ENCODE results near the gene CDK3.
A peak's percentile ranks its signal among the peaks of the same experiment; 100 is the strongest.
"Not testable (repeated sequence)": the region's sequence is repeated elsewhere in the genome, so short reads cannot be mapped to it uniquely, and the experiment has no call there.

CDK3 gene

DNA sequence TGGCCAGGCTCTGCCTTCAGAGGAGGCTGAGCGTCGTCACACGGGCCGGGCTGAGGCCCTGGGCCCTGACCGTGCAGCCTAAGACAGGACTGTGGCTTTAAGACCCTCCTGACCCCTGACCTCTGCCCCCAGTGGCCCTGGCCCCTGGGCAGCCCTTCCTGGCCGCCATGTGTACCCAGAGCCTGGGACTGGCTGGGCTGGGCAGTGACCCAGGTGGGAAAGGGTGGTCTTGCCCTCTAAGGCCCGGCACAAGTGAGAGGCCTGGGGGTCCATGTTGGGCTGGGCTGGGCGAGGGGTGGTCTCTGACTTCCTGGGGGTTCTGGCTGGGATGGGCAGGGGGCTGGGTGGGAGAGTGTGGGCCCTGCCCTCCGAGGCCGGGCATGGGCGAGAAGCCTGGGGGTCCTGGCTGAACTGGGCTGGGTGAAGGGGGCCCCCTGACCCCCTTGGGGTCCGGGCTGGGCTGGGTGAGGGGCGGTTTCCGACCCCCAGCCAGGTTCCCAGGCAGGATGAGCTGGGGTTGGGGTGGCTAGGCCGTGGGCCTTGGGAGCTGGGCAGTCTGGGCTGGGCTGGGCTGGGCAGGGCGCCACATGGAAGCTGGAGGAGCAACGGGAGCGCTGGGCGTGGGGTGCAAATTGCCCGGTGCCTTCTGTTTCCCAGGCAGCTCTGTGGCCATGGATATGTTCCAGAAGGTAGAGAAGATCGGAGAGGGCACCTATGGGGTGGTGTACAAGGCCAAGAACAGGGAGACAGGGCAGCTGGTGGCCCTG is at the start of gene CDK3:
TSS of gene CDK3 (plus strand) at position 101 of the 767 bp plus-strand sequence. CDS start at position 672, 571 bp downstream.
- no peak for DNase-seq (ENCODE audit: low read depth)

DNA sequence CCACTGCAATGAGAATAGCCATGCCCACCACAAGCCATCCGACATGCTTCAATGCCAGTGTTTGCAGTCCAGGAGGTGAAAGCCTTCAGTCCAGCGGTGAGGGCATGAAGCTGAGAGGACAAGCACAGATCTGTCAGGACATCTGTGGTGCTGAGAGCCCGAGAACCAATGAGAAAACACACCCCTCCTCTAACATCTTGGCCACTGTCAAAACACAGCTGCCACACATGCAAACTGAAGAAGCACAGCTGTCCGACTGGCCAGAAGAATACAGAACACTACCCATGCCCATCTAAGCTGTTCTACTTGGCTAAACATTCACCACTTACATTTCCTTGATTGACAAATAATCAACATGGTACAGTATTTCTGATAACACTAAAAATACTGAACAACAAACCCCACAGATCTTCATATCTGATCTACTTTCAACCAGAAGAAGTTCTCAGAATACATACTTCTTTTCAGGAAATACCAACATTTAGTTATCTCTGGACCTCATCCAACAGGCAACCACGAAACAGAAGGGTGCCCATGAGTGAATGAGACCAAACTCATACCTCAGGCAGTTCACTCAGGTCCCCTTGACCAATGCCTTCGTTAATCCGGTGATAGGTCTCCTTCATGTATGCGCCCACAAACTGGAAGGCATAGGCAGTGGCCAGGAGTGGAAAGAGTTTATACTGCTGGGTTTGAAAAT is 49.6 kb upstream of the CDK3 start:
- DNase-seq (ENCODE audit: low read depth): no peak

DNA sequence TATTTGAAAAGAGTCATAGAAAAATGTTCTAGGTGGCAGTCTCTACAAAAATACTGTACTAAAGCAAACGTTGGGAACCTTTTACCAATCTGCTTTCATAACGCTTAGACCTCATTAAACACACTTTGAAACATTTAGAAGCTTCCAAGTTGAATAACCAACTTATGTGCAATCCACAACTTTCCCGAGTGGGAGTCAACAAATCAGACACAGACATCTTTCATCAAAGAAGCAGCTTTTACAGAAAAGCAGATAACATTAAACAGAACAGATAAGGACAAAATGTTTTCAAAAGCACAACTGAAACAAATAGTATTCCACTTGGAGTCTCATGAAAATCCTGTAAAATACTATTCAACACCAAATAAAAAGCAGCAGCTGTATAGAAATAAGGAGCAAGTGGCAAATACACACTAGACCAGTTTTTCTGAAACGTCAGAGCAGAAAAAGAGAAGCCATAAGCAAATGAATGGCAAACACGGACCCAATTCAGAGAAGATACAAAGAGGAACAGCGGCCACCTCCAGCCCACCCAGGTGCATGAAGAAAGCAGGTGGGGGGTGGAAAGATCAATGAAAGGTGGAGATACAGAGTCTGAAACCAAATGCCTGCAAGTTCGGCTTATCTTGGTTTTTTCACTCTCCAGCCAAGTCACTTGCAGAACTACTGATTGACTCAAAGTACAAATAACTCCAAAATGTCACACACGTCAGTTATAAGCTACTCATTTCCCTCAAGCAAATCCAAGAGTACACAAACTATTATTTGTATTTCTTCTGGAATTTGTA is 41.4 kb upstream of the CDK3 start:
- DNase-seq (ENCODE audit: low read depth): no peak

DNA sequence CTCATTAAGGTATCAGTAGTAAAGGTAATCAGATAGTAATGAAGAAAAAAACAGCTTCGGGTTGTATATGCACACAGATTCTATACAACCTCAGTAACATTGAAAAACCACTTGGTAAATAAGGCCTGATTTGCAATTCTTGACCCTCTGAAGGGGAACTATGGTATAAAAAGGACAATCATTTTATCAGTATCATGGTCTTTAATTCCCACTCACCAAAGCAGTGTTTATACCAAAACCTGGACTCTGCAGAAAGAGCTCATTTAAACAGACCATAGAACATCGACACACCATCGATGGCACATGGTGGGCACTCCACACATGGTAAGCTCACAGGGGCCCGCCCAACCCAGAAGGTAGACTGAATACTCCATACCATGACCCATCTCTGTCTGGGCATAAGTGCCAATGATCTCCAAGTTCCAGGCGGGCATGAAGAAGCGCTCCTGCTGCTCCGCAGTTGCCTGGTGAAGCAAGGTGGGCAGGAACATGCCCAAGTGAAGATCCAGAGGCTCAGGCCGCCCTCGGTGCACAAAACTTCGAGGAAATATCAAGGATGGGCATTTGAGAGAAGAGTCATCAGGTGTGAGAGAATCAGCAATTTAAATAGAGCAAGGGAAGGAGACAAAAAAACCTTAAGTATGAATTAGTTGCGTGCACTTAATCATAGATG is 40.7 kb upstream of the CDK3 start:
- DNase-seq (ENCODE audit: low read depth): no peak

DNA sequence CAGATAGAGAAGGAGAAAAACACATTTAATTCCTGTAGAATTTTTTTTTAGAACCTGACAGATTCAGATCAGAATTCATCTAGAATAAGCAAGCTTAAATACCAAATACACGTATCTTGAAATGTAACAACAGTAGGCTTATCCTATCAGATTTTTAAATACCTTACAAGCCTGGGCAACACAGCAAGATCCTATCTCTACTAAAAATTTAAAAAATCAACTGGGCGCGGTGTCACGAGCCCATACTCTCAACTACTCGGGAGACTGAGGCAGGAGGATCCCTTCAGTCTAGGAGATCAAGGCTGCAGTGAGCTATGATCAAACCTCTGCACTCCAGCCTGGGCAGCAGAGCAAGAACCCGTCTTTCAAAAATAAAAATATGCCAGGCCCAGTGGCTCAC is 35.2 kb upstream of the CDK3 start:
- no peak for DNase-seq (ENCODE audit: low read depth)

DNA sequence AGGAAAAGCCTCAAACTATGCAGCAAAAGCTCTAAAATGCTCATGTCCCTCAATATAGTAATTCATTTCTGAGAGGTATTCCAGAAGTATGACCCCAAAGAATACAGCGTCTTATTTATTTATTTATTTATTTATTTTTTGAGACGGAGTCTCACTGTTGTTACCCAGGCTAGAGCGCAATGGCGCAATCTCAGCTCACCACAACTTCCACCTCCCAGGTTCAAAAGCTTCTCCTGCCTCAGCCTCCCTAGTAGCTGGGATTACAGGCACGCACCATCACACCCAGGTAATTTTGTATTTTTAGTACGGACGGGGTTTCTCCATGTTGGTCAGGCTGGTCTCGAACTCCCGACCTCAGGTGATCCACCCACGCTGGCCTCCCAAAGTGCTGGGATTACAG is 31.6 kb upstream of the CDK3 start:
- not testable (repeated sequence) for DNase-seq (ENCODE audit: low read depth)

DNA sequence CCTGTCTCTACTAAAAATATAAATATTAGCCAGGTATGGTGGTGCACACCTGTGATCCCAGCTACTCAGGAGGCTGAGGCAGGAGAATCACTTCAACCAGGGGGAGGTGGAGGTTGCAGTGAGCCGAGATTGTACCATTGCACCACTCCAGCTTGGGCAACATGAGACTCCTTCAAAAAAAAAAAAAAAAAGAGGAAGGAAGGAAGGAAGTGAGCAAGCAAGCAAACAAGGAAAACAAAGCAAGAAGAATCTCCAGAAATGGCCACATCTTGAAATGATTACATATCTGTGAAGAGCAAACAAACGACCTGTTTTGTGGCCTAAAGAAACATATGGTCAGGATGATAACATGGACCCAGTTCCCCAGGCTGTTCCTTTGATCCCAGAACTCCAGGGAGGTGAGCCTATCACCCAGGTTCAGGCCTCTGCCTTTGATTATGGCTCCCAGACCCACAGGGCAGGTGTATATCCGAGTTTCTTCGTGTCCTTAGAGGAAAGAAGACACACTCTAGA is 30.6 kb upstream of the CDK3 start:
- DNase-seq (ENCODE audit: low read depth): peak; percentile 24

DNA sequence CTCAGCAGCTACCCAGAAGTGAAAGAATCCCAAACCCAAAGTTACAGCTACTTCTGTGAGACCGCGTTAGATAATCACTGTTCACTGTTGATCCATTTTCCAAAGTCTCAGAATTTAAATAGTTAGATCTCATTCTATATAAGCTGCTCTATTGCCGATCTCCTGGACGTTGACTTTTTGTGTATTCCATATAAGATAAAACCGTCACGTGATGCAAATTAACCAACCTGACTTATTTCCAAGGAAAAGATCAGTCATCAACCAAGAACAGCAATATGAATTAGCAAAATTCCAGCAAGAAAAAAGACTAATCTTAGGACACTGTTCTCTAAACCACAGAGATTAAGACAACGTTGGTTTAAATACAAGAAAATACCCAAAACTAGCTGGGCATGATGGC is 30.0 kb upstream of the CDK3 start:
- no peak for DNase-seq (ENCODE audit: low read depth)

DNA sequence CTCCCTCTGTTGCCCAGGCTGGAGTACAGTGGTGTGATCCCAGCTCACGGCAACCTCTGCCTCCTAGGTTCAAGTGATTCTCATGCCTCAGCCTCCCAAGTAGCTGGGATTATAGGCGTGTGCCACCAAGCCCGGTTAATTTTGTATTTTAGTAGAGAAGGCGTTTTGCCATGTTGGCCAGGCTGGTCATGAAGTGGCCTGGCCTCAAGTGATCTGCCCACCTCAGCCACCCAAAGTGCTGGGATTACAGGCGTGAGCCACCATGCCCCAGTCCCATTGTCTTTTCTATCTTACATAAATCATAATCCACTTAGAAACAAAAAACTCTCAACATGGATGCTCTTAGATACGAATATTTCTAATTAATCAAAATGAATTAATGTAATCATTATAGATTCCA is 25.5 kb upstream of the CDK3 start:
- not testable (repeated sequence) for DNase-seq (ENCODE audit: low read depth)

DNA sequence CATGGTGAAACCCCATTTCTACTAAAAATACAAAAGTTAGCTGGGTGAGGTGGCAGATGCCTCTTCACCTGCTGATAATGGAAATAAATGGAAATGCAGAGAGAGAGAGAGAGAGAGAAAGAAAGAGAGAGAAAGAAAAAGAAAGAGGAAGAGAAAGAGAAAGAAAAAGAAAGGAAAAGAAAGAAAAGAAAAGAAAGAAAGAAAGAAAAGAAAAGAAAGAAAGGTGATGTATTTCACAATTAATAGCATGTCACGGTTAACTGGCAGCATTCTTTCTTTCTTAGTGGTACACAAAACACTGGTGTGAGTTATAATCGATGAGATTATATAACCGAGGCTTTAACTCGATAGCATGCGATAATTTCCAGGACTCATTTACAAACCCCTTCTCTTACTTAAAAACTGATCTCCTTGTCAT is 24.9 kb upstream of the CDK3 start:
- no peak for DNase-seq (ENCODE audit: low read depth)

DNA sequence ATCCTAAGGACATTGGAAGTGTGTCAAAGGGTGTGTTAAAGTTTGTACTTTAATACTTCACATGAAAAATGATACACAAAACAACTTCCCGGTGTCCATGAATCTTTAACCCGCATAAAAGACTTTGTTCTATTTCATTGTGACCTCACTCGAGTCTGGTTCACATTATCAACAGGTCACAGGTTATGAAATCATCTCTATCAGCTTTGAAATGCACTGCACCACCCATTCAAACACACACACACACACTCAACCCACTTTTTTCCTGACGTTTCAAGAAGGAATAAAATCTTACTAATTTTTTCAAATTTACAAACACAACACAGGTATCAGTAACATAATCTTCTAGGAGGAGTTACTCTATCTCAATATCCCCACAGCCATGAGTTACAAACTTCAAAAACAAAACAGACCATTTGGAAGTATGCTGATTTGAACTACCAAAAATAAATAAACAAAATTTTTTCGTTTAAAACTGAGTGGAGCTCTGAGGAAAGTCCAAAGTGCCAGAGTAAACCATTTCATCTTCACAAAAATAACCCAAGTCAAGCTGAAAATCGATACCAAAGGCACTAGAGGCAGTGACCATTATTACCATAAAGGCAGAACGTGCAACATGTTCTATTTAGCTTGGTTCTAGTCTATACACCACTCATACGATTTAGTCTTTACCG is 24.3 kb upstream of the CDK3 start:
- no peak for DNase-seq (ENCODE audit: low read depth)

DNA sequence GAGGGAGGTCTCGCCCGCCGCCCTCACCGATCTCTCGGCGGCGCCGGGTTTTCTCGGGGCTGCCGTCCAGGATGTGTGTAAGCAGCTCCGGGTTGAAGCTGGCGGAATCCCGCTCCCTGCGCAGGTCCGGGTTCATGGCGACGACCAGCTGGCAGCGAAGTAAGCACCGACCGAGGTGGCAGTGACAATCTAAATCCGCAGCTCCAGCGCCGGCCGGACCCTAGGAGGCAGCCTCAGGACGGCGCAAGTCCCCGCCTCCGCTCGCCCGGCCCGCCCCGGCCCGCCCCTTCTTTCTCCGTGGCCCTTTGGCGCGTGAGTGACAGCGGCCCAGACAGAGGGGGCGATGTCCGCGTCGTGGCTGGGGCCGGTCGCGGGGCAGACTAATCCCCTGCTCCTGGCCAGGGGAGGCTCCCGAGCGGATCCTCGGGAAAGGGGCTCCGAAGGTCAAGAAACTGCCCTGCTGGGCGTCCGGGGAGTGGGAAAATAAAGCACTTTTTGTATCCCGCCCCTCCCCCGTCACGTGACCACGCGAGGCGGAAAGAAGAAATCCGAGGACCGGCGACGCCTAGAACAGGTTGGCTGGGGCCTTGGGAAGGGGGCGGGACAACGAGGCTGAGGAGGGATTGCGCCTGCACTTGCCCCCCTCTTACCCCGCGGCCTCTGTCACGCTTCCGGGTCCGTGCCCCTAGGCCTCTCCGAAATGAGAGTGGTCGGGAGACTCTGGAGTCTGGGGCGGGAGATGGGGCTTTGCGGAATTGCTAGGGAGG is 21.5 kb upstream of the CDK3 start, which contains the start of the genes ACOX1 and TEN1:
TSS of gene ACOX1 (minus strand) at position 229 of the 767 bp plus-strand sequence. CDS start at position 136, 93 bp downstream.
TSS of gene TEN1 (plus strand) at position 303 of the 767 bp plus-strand sequence. CDS start 6,953 bp downstream, outside the sequence.
- DNase-seq (ENCODE audit: low read depth): peak; percentile 94

DNA sequence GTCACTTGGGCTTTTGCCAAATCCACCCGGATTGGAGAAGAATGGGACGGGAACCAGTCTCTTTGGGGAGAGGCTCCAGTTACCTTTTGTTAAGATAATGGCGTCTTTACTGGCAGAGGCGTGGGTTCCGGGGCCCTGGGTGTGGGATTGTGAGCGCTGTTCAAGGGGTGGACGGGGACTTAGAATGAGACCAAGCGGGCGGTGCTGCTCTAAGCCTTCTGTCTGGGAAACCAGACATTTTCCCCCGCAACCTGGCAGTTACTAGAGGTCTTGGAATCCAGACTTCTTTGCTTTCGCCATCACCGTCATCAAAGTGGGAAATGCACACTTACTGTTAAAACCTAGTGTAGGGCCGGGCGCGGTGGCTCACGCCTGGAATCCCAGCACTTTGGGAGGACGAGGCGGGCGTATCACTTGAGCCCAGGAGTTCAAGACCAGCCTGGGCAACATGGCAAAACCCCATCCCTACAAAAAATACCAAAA is 20.9 kb upstream of the CDK3 start:
- DNase-seq (ENCODE audit: low read depth): no peak

DNA sequence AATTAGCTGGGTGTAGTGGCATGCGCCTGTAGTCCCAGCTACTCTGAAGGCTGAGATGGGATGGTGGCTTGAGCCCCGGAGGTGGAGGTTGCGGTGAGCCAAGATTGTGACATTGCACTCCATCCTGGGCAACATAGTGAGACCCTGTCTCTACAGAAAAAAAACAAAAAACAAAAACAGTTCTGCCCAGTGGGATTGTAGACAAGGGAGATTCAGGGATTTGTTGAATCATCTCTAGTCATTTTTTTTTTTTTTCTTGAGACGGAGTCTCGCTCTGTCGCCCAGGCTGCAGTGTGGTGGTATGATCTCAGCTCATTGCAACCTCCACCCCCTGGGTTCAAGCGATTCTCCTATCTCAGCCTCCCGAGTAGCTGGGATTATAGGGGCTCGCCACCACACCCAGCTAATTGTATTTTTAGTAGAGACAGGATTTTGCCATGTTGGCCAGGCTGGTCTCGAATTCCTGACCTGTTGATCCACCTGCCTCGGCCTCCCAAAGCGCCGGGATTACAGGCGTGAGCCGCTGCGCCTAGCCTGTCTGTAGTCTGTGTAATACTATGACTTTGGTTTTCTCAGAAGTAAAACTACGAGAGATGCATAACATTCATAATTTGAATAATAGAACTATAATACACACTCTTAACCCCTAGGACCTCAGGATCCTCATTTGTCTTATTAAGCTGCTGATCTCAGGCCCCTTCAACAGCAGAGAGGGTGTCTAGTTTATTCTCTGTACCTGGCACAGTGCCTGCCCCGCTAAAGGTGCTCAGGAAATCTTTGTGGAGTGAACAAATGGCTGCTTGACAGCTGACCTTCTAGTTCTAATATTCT is 20.3 kb upstream of the CDK3 start:
- DNase-seq (ENCODE audit: low read depth): no peak

DNA sequence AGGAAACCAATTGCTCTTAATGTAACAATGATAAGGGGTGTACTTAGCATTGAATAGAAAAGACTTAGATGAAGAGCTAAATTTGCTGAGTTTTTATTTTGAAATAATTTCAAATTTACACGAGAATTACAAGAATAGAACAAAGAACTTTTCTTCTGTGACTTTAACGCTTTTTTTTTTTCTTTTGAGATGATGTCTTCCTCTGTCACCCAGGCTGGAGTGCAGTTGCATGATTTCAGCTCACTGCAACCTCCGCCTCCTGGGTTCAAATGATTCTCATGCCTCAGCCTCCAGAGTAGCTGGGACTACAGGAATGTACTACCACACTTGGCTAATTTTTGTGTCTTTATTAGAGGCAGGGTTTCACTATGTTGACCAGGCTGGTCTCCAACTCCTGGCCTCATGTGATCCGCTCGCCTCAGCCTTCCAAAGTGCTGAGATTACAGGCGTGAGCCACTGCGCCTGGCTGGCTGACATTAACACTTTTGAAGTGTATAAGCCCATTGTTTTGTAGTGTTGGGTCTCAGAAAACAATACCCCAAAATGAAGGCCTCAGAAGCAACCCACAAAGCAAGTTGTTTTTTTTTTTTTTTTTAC is 19.5 kb upstream of the CDK3 start:
- DNase-seq (ENCODE audit: low read depth): no peak

DNA sequence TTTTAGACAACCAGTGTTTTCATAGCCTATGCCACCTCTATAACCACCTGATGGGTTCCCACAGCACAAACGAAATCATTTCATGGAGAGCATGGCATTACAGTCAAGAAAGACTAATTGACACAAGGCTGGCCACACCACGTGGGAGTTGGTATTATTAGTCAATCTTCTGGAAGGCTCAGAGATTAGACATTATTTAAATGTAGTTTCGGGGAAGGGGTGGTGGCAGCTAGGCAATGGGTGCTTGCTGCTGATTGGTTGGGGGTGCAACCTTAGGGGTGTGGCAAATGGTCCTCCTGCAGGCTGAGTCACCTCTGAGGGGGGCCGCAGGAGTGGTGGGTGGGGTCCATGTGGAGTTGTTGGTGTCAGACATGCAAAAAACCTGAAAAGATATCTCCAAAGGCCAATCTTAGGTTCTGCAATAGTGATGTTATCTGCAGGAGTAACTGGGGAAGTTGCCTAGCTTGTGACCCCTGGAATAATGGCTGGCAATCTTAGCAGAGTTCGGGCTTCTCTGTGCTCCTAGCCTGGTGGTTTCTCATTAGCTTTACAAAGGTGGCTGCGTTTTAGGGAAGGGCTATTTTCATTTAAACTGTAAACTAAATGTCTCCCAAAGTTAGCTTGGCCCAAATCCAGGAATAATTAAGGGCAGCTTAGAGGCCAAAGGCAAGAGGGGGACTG is 17.0 kb upstream of the CDK3 start:
- no peak for DNase-seq (ENCODE audit: low read depth)

DNA sequence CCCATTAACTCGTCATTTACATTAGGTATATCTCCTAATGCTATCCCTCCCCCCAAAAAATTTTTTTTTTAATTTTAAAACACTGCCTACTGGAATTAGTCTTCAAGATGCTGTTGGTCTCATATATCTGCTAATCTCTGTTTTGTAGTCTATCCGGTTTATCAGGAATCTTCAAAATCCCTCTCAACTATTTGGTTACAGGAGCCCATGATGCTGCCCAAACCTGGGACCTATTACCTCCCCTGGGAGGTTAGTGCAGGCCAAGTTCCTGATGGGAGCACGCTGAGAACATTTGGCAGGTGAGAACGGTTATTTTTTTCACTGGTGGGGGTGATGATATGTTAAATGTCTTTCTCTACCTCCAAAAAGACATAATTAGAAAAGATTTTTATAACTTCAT is 14.7 kb upstream of the CDK3 start:
- no peak for DNase-seq (ENCODE audit: low read depth)

DNA sequence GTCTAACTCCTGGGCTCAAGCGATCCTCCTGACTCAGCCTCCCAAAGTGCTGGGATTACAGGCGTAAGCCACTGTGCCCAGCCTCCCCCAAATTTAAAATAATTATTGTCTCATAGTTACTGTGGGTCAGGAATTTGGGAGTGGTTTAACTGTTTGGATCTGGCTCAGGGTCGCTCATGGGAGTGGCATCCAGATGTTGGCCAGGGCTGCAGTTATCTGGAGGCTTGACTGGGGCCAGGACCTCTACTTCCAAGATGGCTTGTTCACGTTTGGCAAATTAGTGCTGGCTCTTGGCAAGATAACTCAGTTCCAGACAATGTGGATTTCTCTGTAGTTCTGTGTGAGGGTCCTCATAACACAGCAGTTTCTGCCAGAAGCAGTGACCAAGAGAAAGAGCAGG is 13.6 kb upstream of the CDK3 start:
- DNase-seq (ENCODE audit: low read depth): no peak
